ENCODE data around the gene SLC6A19.

Gene SLC6A19

DNA sequence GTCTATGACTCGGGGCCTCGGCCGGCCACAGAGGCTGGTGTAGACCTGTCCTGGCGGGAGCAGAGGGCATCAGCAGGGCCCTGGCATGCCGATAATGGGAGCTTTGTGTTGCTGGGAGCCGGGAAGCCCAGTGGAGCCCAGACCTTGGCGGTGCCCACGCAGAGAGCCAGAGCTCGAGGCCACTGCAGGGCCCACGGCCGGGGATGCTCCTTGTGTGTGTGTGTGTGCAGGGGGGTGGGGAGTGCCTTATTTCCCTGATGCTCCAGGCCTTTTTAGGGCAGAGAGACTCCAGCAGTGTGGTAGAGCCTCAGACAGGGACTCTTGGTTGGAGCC lies 18.3 kb downstream of the SLC6A19 start (continued):
- TF ChIP-seq HIC1 (tag by site-specific recombination; IDR thresholded peaks at IDR 0.05), result no peak

DNA sequence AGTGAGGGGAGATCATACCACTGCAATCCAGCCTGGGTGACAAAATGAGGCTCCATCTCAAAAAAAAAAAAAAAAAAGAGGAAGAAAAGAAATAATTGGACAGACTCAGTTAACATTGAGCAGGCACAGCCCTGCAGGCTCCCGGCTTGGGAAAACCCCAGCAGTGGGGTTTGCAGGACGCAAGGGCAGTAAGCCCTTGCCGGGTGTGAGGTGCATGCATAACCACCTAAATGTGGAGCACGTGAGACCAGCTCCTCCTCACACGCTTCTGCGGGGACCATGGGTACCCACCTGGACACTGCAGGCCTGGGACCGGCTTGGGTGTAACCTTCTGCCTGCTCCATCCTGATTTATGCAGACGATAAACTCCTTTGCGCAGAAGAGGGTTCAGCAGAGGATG lies 19.0 kb downstream of the SLC6A19 start:
- H3K36me3 ChIP-seq (ENCODE audit: control insufficient read depth in 2 of 2, insufficient read depth in 1 of 2, low read length in 2 of 2), result no peaks in the 10 kb centered on the region
- ChIA-PET POLR2A (no interaction called here), CTCF (interaction anchor here (1.1 to 1.6 kb wide), 2 partner anchors 46 to 52 kb away, joined by 6 to 9 read pairs; no protein-coding TSS in a partner anchor)
- no peaks in the 10 kb centered on the region for H3K9me3 ChIP-seq (ENCODE audit: control insufficient read depth, insufficient read depth, low read depth, low read length)
- TF ChIP-seq ZNF623 (tag by site-specific recombination; IDR thresholded peaks at IDR 0.05) (no peak), ZNF175 (tag by site-specific recombination; IDR thresholded peaks at IDR 0.05) (no peak), ZNF394 (tag by site-specific recombination; IDR thresholded peaks at IDR 0.05; ENCODE audit: borderline replicate concordance) (no peak), ZNF785 (tag by site-specific recombination; IDR thresholded peaks at IDR 0.05) (no peak), ZNF398 (tag by site-specific recombination; IDR thresholded peaks at IDR 0.05) (no peak), ZNF18 (tag by site-specific recombination; IDR thresholded peaks at IDR 0.05) (no peak), MYNN (tag by site-specific recombination; IDR thresholded peaks at IDR 0.05; ENCODE audit: borderline replicate concordance) (no peak), ZNF777 (tag by site-specific recombination; IDR thresholded peaks at IDR 0.05; ENCODE audit: borderline replicate concordance) (no peak), ZNF239 (tag by site-specific recombination; IDR thresholded peaks at IDR 0.05) (no peak)
- no peak overlapping the region for H3K4me3 ChIP-seq (ENCODE audit: low read depth, low read length)
- no peaks in the 10 kb centered on the region for H3K4me1 ChIP-seq (ENCODE audit: control insufficient read depth, insufficient read depth, low read length)
- no peak overlapping the region for H3K27ac ChIP-seq (ENCODE audit: extremely low read depth, low read depth, low read length)

- CTCF ChIA-PET, result interaction anchor here (0.6 to 1.6 kb wide), 3 partner anchors 15 to 143 kb away, joined by 3 to 6 read pairs (median 3); no protein-coding TSS in a partner anchor
- no peaks in the 10 kb centered on the region for H3K4me1 ChIP-seq (ENCODE audit: control insufficient read depth, insufficient read depth, low read length)
- no peak overlapping the region for H3K27ac ChIP-seq (ENCODE audit: extremely low read depth, low read depth, low read length)
- H3K9me3 ChIP-seq (ENCODE audit: control insufficient read depth, insufficient read depth, low read depth, low read length), result no peaks in the 10 kb centered on the region
- TF ChIP-seq ZBTB17 (tag by site-specific recombination; IDR thresholded peaks at IDR 0.05) (no peak), PRDM4 (tag by site-specific recombination; IDR thresholded peaks at IDR 0.05) (no peak), ZNF169 (tag by site-specific recombination; IDR thresholded peaks at IDR 0.05) (no peak), ZNF18 (tag by site-specific recombination; IDR thresholded peaks at IDR 0.05) (no peak)
- POLR2A ChIA-PET, result no interaction called here
- no peaks in the 10 kb centered on the region for H3K36me3 ChIP-seq (ENCODE audit: control insufficient read depth in 2 of 2, insufficient read depth in 1 of 2, low read length in 2 of 2)
- H3K4me3 ChIP-seq (ENCODE audit: low read depth, low read length), result no peak overlapping the region
Observed at GRCh38 chr5:1220831-1221230, 19.4 kb downstream of the SLC6A19 start.
